Activated T-cell treated with anti-CD3 and anti-CD28 coated beads, Interleukin-2, amount 50 U/mL, for 4 hours (primary cell): ENCODE results near the gene OPTC. TPM values are rescaled to one million over a fixed set of nuclear protein-coding genes. Genes with fewer than 3 reads are reported as not detected.
"Not testable (repeated sequence)": the region's sequence is repeated elsewhere in the genome, so short reads cannot be mapped to it uniquely, and the experiment has no call there.

Source experiments
- ATAC-seq, 2 donors: fragments of 200-7000 bp; cut with Tn5 transposase; one replicate each; pipeline ENCODE4 v1.10.0; 2021
- DNase-seq: peaks from one replicate; pipeline ENCODE4 v3.0.0-alpha.2; 2020
- H3K27me3 Mint-ChIP-seq: one replicate; pipeline ENCODE4 v1.8.0; 2021; ENCODE audit warnings: low read depth, mixed read lengths
- H3K36me3 Mint-ChIP-seq: one replicate; pipeline ENCODE4 v1.8.0; 2022; ENCODE audit warnings: mixed read lengths; ENCODE audit not compliant: insufficient read depth
- H3K4me1 Mint-ChIP-seq: one replicate; pipeline ENCODE4 v1.8.0; 2021; ENCODE audit warnings: low read depth, mixed read lengths
- H3K4me3 Mint-ChIP-seq: one replicate; pipeline ENCODE4 v1.8.0; 2021; ENCODE audit warnings: mild to moderate bottlenecking, moderate library complexity, mixed read lengths
- H3K9me3 Mint-ChIP-seq: one replicate; pipeline ENCODE4 v1.8.0; 2021; ENCODE audit warnings: mixed read lengths
- total RNA-seq, 3 donors: library from RNA; stranded (reverse); gene quantifications; one replicate each; pipeline ENCODE4 v1.2.1, GENCODE V29; 2021

Gene OPTC
- not detected for total RNA-seq

DNA sequence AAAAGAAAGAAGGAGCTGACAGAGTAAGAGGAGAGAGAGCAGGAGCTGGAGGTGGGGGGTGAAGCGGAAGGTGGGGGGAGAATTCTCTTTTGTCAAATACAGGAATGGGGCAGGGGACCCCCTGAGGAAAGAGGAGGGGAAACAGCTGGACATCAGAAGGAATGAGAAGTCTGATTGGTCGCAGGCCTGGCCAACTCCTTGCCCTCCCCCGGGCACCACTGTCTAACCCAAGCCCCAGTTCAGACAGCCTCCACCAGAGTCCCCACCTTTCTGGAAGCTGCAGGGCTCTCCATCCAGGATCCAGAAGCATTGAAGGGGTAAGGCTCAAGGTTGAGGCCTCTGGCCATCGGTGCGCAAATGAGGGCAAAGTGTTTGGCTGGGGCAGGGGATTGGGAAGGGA, at the start of gene OPTC:
Gene OPTC, plus strand, starts transcription at position 253 of the 400 bp plus-strand sequence. CDS start 1,853 bp downstream, outside the sequence.
- ATAC-seq (no peak), DNase-seq (no peak)
- H3K4me3 Mint-ChIP-seq: no peak within 1 kb of the TSS
- H3K9me3 Mint-ChIP-seq: no peaks in the 10 kb centered on the region
- peaks cover 4% of the 10 kb centered on the region for H3K27me3 Mint-ChIP-seq
- H3K4me1 Mint-ChIP-seq: no peaks in the 10 kb centered on the region
- no peaks in the 10 kb centered on the region for H3K36me3 Mint-ChIP-seq

- Mint-ChIP-seq H3K36me3 (no peaks in the 10 kb centered on the region), H3K9me3 (no peaks in the 10 kb centered on the region), H3K4me1 (no peaks in the 10 kb centered on the region), H3K27me3 (peaks cover 16% of the 10 kb centered on the region), H3K4me3 (no peak overlapping the region)
- DNase-seq (no peak), ATAC-seq (no peak)
Measured at GRCh38 chr1:203444171-203444576, 49.8 kb upstream of the OPTC start.

- DNase-seq (no peak), ATAC-seq (no peak)
- Mint-ChIP-seq H3K27me3 (peaks cover 23% of the 10 kb centered on the region), H3K4me1 (no peaks in the 10 kb centered on the region), H3K9me3 (no peaks in the 10 kb centered on the region), H3K4me3 (no peak overlapping the region), H3K36me3 (no peaks in the 10 kb centered on the region)
Measured at GRCh38 chr1:203447151-203447550, 46.8 kb upstream of the OPTC start.

GRCh38 chr1:203447598-203447997, 46.4 kb upstream of the OPTC start:
- peaks cover 20% of the 10 kb centered on the region for H3K27me3 Mint-ChIP-seq
- H3K36me3 Mint-ChIP-seq, H3K4me3 Mint-ChIP-seq, DNase-seq, H3K4me1 Mint-ChIP-seq, H3K9me3 Mint-ChIP-seq, ATAC-seq: not testable (repeated sequence)

DNA sequence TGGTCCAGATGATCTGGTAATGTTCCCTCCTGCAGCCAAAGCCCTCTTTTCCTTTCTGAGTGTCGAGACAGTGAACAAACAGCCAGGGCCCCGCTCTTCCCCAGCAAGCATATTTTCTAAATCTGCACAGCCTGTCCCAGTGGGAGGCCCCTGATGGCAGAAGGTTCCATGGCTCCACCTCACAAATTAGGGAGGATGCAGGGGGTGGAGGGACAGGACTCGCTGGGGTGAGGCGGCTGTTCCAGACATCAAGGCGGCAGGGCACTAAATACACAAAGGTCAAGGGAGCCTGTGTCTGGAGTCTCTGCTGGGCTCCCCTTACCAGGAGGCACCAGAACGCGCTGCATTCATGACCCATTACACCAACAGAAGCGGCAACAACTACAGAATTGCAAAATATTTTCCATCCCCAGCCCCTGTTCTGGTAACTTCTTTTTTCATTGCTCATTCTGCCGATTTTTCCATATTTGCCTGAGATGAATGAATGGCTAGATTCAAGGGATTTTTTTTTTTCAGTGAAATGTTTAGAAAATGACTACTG, 45.4 kb upstream of the OPTC start:
- H3K4me3 Mint-ChIP-seq: no peak overlapping the region
- H3K4me1 Mint-ChIP-seq: no peaks in the 10 kb centered on the region
- H3K27me3 Mint-ChIP-seq: peaks cover 17% of the 10 kb centered on the region
- no peak for DNase-seq
- no peaks in the 10 kb centered on the region for H3K36me3 Mint-ChIP-seq
- no peaks in the 10 kb centered on the region for H3K9me3 Mint-ChIP-seq
- ATAC-seq: no peak

GRCh38 chr1:203450001-203450400, 44.0 kb upstream of the OPTC start:
- H3K4me3 Mint-ChIP-seq: no peak overlapping the region
- H3K36me3 Mint-ChIP-seq: no peaks in the 10 kb centered on the region
- DNase-seq (no peak), ATAC-seq (no peak)
- H3K4me1 Mint-ChIP-seq: no peaks in the 10 kb centered on the region
- peaks cover 18% of the 10 kb centered on the region for H3K27me3 Mint-ChIP-seq
- no peaks in the 10 kb centered on the region for H3K9me3 Mint-ChIP-seq

GRCh38 chr1:203450479-203451149, 43.3 kb upstream of the OPTC start:
- no peak overlapping the region for H3K4me3 Mint-ChIP-seq
- no peak for DNase-seq

GRCh38 chr1:203451836-203452784, 41.8 kb upstream of the OPTC start:
- no peaks in the 10 kb centered on the region for H3K9me3 Mint-ChIP-seq
- H3K27me3 Mint-ChIP-seq: peaks cover 18% of the 10 kb centered on the region
- H3K36me3 Mint-ChIP-seq: no peaks in the 10 kb centered on the region
- DNase-seq (no peak), ATAC-seq (no peak)
- no peaks in the 10 kb centered on the region for H3K4me1 Mint-ChIP-seq
- H3K4me3 Mint-ChIP-seq: no peak overlapping the region

More at GRCh38 chr1:203450479-203451149, 43.3 kb upstream of the OPTC start:
- H3K9me3 Mint-ChIP-seq: no peaks in the 10 kb centered on the region
- H3K27me3 Mint-ChIP-seq: peaks cover 18% of the 10 kb centered on the region
- no peaks in the 10 kb centered on the region for H3K4me1 Mint-ChIP-seq
- no peaks in the 10 kb centered on the region for H3K36me3 Mint-ChIP-seq
- ATAC-seq: no peak

GRCh38 chr1:203453016-203453415, 40.9 kb upstream of the OPTC start:
- ATAC-seq: no peak
- no peaks in the 10 kb centered on the region for H3K9me3 Mint-ChIP-seq
- DNase-seq: no peak
- no peaks in the 10 kb centered on the region for H3K4me1 Mint-ChIP-seq
- peaks cover 23% of the 10 kb centered on the region for H3K27me3 Mint-ChIP-seq
- H3K4me3 Mint-ChIP-seq: no peak overlapping the region
- H3K36me3 Mint-ChIP-seq: no peaks in the 10 kb centered on the region

- Mint-ChIP-seq H3K36me3 (no peaks in the 10 kb centered on the region), H3K4me3 (no peak overlapping the region), H3K9me3 (no peaks in the 10 kb centered on the region), H3K27me3 (peaks cover 27% of the 10 kb centered on the region), H3K4me1 (no peaks in the 10 kb centered on the region)
- DNase-seq (no peak), ATAC-seq (no peak)
Measured at GRCh38 chr1:203453616-203454015, 40.3 kb upstream of the OPTC start.

GRCh38 chr1:203454986-203455471, 38.9 kb upstream of the OPTC start:
- peaks cover 30% of the 10 kb centered on the region for H3K27me3 Mint-ChIP-seq
- no peak for DNase-seq
- no peak overlapping the region for H3K4me3 Mint-ChIP-seq
- no peaks in the 10 kb centered on the region for H3K36me3 Mint-ChIP-seq
- no peaks in the 10 kb centered on the region for H3K4me1 Mint-ChIP-seq
- no peak for ATAC-seq
- no peaks in the 10 kb centered on the region for H3K9me3 Mint-ChIP-seq

- Mint-ChIP-seq H3K4me1 (no peaks in the 10 kb centered on the region), H3K4me3 (no peak overlapping the region), H3K36me3 (no peaks in the 10 kb centered on the region), H3K9me3 (no peaks in the 10 kb centered on the region), H3K27me3 (peaks cover 33% of the 10 kb centered on the region)
- no peak for ATAC-seq
- no peak for DNase-seq
Measured at GRCh38 chr1:203455706-203456105, 38.2 kb upstream of the OPTC start.

DNA sequence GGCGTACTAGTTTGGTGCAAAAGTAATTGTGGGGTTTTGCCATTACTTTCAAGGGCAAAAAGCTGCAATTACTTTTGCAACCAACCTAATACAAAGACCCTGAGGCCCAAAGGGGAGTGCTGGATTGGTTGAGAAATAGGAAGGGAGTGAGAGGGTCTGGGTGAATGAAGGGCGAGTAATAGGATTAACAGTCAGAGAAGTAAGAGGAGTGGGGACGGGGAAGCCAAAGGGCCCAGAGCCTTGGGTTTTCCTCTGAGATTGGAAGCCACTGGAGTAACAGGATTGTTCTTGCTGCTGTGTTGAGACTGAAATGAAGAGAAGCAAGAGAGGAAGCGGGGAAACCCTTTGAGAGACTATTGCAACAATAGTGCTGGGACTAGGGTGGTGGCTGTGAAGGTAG, 37.4 kb upstream of the OPTC start:
- H3K27me3 Mint-ChIP-seq: peaks cover 31% of the 10 kb centered on the region
- ATAC-seq (no peak), DNase-seq (no peak)
- H3K36me3 Mint-ChIP-seq: no peaks in the 10 kb centered on the region
- no peaks in the 10 kb centered on the region for H3K9me3 Mint-ChIP-seq
- H3K4me3 Mint-ChIP-seq: no peak overlapping the region
- peaks cover 2% of the 10 kb centered on the region for H3K4me1 Mint-ChIP-seq

- no peak overlapping the region for H3K4me3 Mint-ChIP-seq
- DNase-seq (no peak), ATAC-seq (no peak)
- no peaks in the 10 kb centered on the region for H3K36me3 Mint-ChIP-seq
- no peaks in the 10 kb centered on the region for H3K9me3 Mint-ChIP-seq
- H3K4me1 Mint-ChIP-seq: peaks cover 2% of the 10 kb centered on the region
- H3K27me3 Mint-ChIP-seq: peaks cover 33% of the 10 kb centered on the region
Measured at GRCh38 chr1:203458078-203458477, 35.9 kb upstream of the OPTC start.
